Astrocyte (in vitro differentiated cells and primary cell): ENCODE results near the gene STX12.

Source experiments
- CTCF ChIP-seq: IDR thresholded peaks from 2 replicates; pipeline ENCODE4 v1.5.1; 2011; ENCODE audit warnings: low read depth, mild to moderate bottlenecking, inconsistent platforms, low read length, moderate library complexity; ENCODE audit not compliant: insufficient read depth
- EZH2 ChIP-seq: IDR thresholded peaks from 2 replicates; pipeline ENCODE4 v1.6.1; 2012; ENCODE audit warnings: mild to moderate bottlenecking, low read length, inconsistent platforms; ENCODE audit not compliant: insufficient read depth

- TF ChIP-seq EZH2, result no peak
- TF ChIP-seq CTCF, result no peak
Observed at GRCh38 chr1:27795601-27796000, 22.6 kb downstream of the STX12 start.
